ENCODE data around the gene ALDH4A1. TPM values are rescaled to one million over a fixed set of nuclear protein-coding genes. Genes with fewer than 3 reads are reported as not detected.

ALDH4A1 gene
- total RNA-seq, 1 donor from 2014 or later: 359 TPM

GRCh38 chr1:18923756-18924211 is 21.4 kb upstream of the ALDH4A1 start:
- DNase-seq (ENCODE audit: low spot score): no peak

GRCh38 chr1:18922848-18923755 is 20.7 kb upstream of the ALDH4A1 start:
- DNase-seq (ENCODE audit: low spot score) (no peak), ATAC-seq (no peak)

More at GRCh38 chr1:18923756-18924211, 21.4 kb upstream of the ALDH4A1 start:
- ATAC-seq: no peak

- peak; percentile 76 for DNase-seq (ENCODE audit: low spot score)
Observed at GRCh38 chr1:18922319-18922726, 20.0 kb upstream of the ALDH4A1 start.

GRCh38 chr1:18921516-18922251 is 19.3 kb upstream of the ALDH4A1 start:
- ATAC-seq (no peak), DNase-seq (ENCODE audit: low spot score) (no peak)

More at GRCh38 chr1:18922319-18922726, 20.0 kb upstream of the ALDH4A1 start:
- ATAC-seq: peak; percentile 88

- DNase-seq (ENCODE audit: low spot score) (no peak), ATAC-seq (no peak)
Observed at GRCh38 chr1:18920931-18921330, 18.6 kb upstream of the ALDH4A1 start.

- no peak for DNase-seq (ENCODE audit: low spot score)
- ATAC-seq: no peak
Observed at GRCh38 chr1:18919956-18920355, 17.6 kb upstream of the ALDH4A1 start.

- DNase-seq (ENCODE audit: low spot score) (no peak), ATAC-seq (no peak)
Observed at GRCh38 chr1:18919197-18919905, 17.0 kb upstream of the ALDH4A1 start.

GRCh38 chr1:18918417-18918816 is 16.1 kb upstream of the ALDH4A1 start:
- DNase-seq (ENCODE audit: low spot score): no peak

GRCh38 chr1:18917071-18917799 is 14.9 kb upstream of the ALDH4A1 start:
- no peak for DNase-seq (ENCODE audit: low spot score)
- no peak for ATAC-seq

More at GRCh38 chr1:18918417-18918816, 16.1 kb upstream of the ALDH4A1 start:
- ATAC-seq: no peak

- DNase-seq (ENCODE audit: low spot score): no peak
- ATAC-seq: no peak
Observed at GRCh38 chr1:18915341-18915740, 13.0 kb upstream of the ALDH4A1 start.

GRCh38 chr1:18913065-18913835 is 10.9 kb upstream of the ALDH4A1 start:
- peak; percentile 84 for DNase-seq (ENCODE audit: low spot score)
- peak; percentile 96 for ATAC-seq

GRCh38 chr1:18912550-18912949 is 10.2 kb upstream of the ALDH4A1 start:
- ATAC-seq (no peak), DNase-seq (ENCODE audit: low spot score) (no peak)

GRCh38 chr1:18908911-18909771 is 6.8 kb upstream of the ALDH4A1 start:
- DNase-seq (ENCODE audit: low spot score) (no peak), ATAC-seq (no peak)

- no peak for DNase-seq (ENCODE audit: low spot score)
- no peak for ATAC-seq
Observed at GRCh38 chr1:18907917-18908845, 5.8 kb upstream of the ALDH4A1 start.

GRCh38 chr1:18907021-18907916 is 4.9 kb upstream of the ALDH4A1 start:
- peak; percentile 27 for ATAC-seq

GRCh38 chr1:18903291-18903756 is 969 bp upstream of the ALDH4A1 start:
- no peak for ATAC-seq
- no peak for DNase-seq (ENCODE audit: low spot score)

More at GRCh38 chr1:18907021-18907916, 4.9 kb upstream of the ALDH4A1 start:
- peak; percentile 58 for DNase-seq (ENCODE audit: low spot score)

Data from left lobe of liver (tissue), 2 donors.